Esophagus muscularis mucosa (tissue), 4 donors: Measurements from ENCODE around the gene CPT1C. TPM values are rescaled to one million over a fixed set of nuclear protein-coding genes. Genes with fewer than 3 reads are reported as not detected.
A peak's percentile ranks its signal among the peaks of the same experiment; 100 is the strongest.

Source experiments
- DNase-seq: peaks from one replicate; pipeline ENCODE4 v3.0.0-alpha.2; 2017; ENCODE audit errors: extremely low spot score
- H3K27ac ChIP-seq, 4 donors: fragments of 200-600 bp; sonication (generic); replicated peaks in 1 of 4; 1 replicate in 3 of 4; 2 replicates in 1 of 4; pipeline ENCODE4 v1.5.1; 2016 to 2019; ENCODE audit warnings: mild to moderate bottlenecking in 1 of 4
- H3K27me3 ChIP-seq, 4 donors: fragments of 200-600 bp; sonication (generic); one replicate each; pipeline versions ENCODE4 v1.5.1 to v1.6.0; 2016 to 2019
- H3K36me3 ChIP-seq, 4 donors: fragments of 200-600 bp; sonication (generic); one replicate each; pipeline ENCODE4 v1.5.1; 2016 to 2019
- H3K4me1 ChIP-seq, 4 donors: fragments of 200-600 bp; sonication (generic); one replicate each; pipeline ENCODE4 v1.5.1; 2016 to 2019
- H3K4me3 ChIP-seq, 4 donors: fragments of 200-600 bp; sonication (generic); 1 replicate in 2 of 4; 2 replicates in 2 of 4; pipeline ENCODE4 v1.5.1; 2016 to 2019; ENCODE audit warnings: mild to moderate bottlenecking in 4 of 4, moderate library complexity in 1 of 4
- H3K9me3 ChIP-seq, 4 donors: fragments of 200-600 bp; sonication (generic); 1 replicate in 3 of 4; 2 replicates in 1 of 4; pipeline ENCODE4 v1.5.1; 2016 to 2019
- CTCF ChIP-seq, 3 experiments: fragments of 200-600 bp in 2 of 3; fragments of 450-650 bp in 1 of 3; sonication (generic) in 2 of 3; IDR thresholded peaks; one replicate each; pipeline ENCODE4 v1.5.1; 2017 to 2019; ENCODE audit warnings: antibody characterized with exemption in 3 of 3, mild to moderate bottlenecking in 2 of 3, moderate library complexity in 1 of 3
- EP300 ChIP-seq: sonication (generic); formaldehyde crosslinking; IDR thresholded peaks from one replicate; pipeline ENCODE4 v1.6.1; 2017; ENCODE audit warnings: antibody characterized with exemption
- POLR2A ChIP-seq: fragments of 450-650 bp; IDR thresholded peaks from one replicate; pipeline ENCODE4 v1.6.1; 2017; ENCODE audit warnings: antibody characterized with exemption, moderate library complexity, mild to moderate bottlenecking, low read depth
- POLR2AphosphoS5 ChIP-seq, 2 donors: sonication (generic); formaldehyde crosslinking; IDR thresholded peaks; one replicate each; pipeline ENCODE4 v1.6.1; 2017; ENCODE audit warnings: antibody characterized with exemption in 2 of 2
- WGBS: methylation state at CpG from one replicate; pipeline ENCODE4 v1.1.5; 2018; 5-methylcytosine and 5-hydroxymethylcytosine counted together
- intact Hi-C: fragments of 100-400 bp; cut with DNase I; formaldehyde crosslinking; loops from one replicate; pipeline ENCODE4 v1.15.1; 2023
- total RNA-seq, 4 donors: library from RNA; depleted of rRNA; stranded (reverse); fragments of >200 nt; gene quantifications; one replicate each; pipeline versions ENCODE4 v1.1.0 to v1.2.1, GENCODE V29; 2016

CPT1C gene
- total RNA-seq, 4 donors from 2014 or later, result 2.7 to 6.6 (median 3.9) TPM

- intact Hi-C loops, result loop anchor here (2.0 kb wide), 1 partner anchor 22 kb away; the partner anchor contains the start of gene SCAF1
- peak overlapping the region; percentile 86 to 91 (median 89) for H3K27ac ChIP-seq
- no peak for TF ChIP-seq POLR2A
- TF ChIP-seq CTCF (IDR thresholded peaks at IDR 0.05), result peak in 2 of 3 experiments; percentile 11 to 48
- no peak for TF ChIP-seq EP300
- TF ChIP-seq POLR2AphosphoS5 (IDR thresholded peaks at IDR 0.05), result peak; percentile 81 to 92
- peaks cover 21 to 52% (median 37%) of the 10 kb centered on the region in 4 donors for H3K36me3 ChIP-seq
- H3K4me3 ChIP-seq, result peak overlapping the region; percentile 59 to 71 (median 68)
- H3K9me3 ChIP-seq, result no peaks in the 10 kb centered on the region
- peak; percentile 97 for DNase-seq
- WGBS, result under 1% methylated on average over 35 of the region's 53 CpGs
- H3K27me3 ChIP-seq, result no peaks in the 10 kb centered on the region
- H3K4me1 ChIP-seq, result peaks cover 18 to 37% (median 26%) of the 10 kb centered on the region in 4 donors
Observed at GRCh38 chr19:49664171-49665035, 26.5 kb upstream of the CPT1C start.

GRCh38 chr19:49665036-49665350 is 25.9 kb upstream of the CPT1C start:
- no peak for TF ChIP-seq POLR2AphosphoS5 (IDR thresholded peaks at IDR 0.05)
- TF ChIP-seq EP300, result no peak
- no peak for TF ChIP-seq CTCF (IDR thresholded peaks at IDR 0.05)
- no peak for TF ChIP-seq POLR2A
- peaks cover 16 to 52% (median 33%) of the 10 kb centered on the region in 4 donors for H3K36me3 ChIP-seq
- peak overlapping the region; percentile 86 to 91 (median 89) for H3K27ac ChIP-seq
- DNase-seq, result no peak
- peak overlapping the region; percentile 59 to 71 (median 68) for H3K4me3 ChIP-seq
- WGBS, result 0% methylated on average over 7 of the region's 7 CpGs
- peaks cover 18 to 37% (median 26%) of the 10 kb centered on the region in 4 donors for H3K4me1 ChIP-seq
- intact Hi-C loops, result loop anchor here (2.0 kb wide), 1 partner anchor 22 kb away; the partner anchor contains the start of gene SCAF1
- no peaks in the 10 kb centered on the region for H3K27me3 ChIP-seq
- H3K9me3 ChIP-seq, result no peaks in the 10 kb centered on the region

- Histone ChIP-seq H3K27ac (peak within 1 kb of the TSS; percentile 86 to 91 (median 89)), H3K9me3 (no peaks in the 10 kb centered on the region), H3K27me3 (no peaks in the 10 kb centered on the region), H3K4me3 (peak within 1 kb of the TSS; percentile 59 to 71 (median 68)), H3K36me3 (peaks cover 10 to 52% (median 32%) of the 10 kb centered on the region in 4 donors), H3K4me1 (peaks cover 18 to 37% (median 26%) of the 10 kb centered on the region in 4 donors)
- DNase-seq, result peak; percentile 99
- under 1% methylated on average over 26 of the region's 50 CpGs for WGBS
- intact Hi-C loops, result loop anchor here (2.0 kb wide), 1 partner anchor 23 kb away; the partner anchor contains the start of gene SCAF1
- TF ChIP-seq POLR2AphosphoS5 (IDR thresholded peaks at IDR 0.05) (peak; percentile 89 to 97), CTCF (IDR thresholded peaks at IDR 0.05) (peak in 1 of 3 experiments; percentile 41), POLR2A (peak; percentile 65), EP300 (no peak)
Observed at GRCh38 chr19:49665351-49666119, 25.4 kb upstream of the CPT1C start, which contains the start of the genes BCL2L12 and IRF3. Gene BCL2L12, plus strand, starts transcription at chr19:49665933. Its CDS starts 760 bp downstream, at chr19:49666693. Gene IRF3, minus strand, starts transcription at chr19:49665857. Its CDS starts 1,019 bp downstream, at chr19:49664838.

DNA sequence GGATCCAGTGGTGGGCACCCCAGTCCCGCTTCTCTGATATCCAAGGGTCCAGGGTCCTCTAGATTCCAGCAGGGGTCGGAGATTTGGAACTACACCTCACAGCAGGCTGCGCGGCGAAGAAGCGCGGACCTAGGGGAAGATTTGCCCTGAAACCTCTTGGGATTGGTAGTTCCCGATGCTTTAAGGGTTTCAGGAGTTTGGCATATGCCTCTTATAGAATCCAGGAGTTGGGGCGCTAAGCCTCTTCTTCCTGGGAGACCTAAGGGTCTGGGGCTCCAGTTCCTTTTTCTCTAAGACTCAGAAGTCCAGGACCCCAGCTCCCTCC is 24.8 kb upstream of the CPT1C start:
- 0% methylated on average over 1 of the region's 9 CpGs for WGBS
- no peak for TF ChIP-seq POLR2AphosphoS5 (IDR thresholded peaks at IDR 0.05)
- TF ChIP-seq POLR2A, result no peak
- no peak for TF ChIP-seq EP300
- TF ChIP-seq CTCF (IDR thresholded peaks at IDR 0.05), result no peak
- DNase-seq, result no peak
- Histone ChIP-seq H3K36me3 (peaks cover 8 to 50% (median 30%) of the 10 kb centered on the region in 4 donors), H3K4me3 (peak overlapping the region; percentile 59 to 71 (median 68)), H3K4me1 (peaks cover 18 to 37% (median 26%) of the 10 kb centered on the region in 4 donors), H3K27ac (peak overlapping the region; percentile 86 to 91 (median 89)), H3K27me3 (no peaks in the 10 kb centered on the region), H3K9me3 (no peaks in the 10 kb centered on the region)
- intact Hi-C loops, result no loop called here
